ENCODE data around the gene CARNS1. TPM values are rescaled to one million over a fixed set of nuclear protein-coding genes. Genes with fewer than 3 reads are reported as not detected.

Gene CARNS1
- total and polyA plus RNA-seq, 2 experiments from 2014 or later: 0.38 to 0.43 TPM

GRCh38 chr11:67428052-67429001, 12.8 kb downstream of the CARNS1 start, which contains the start of gene RPS6KB2:
RPS6KB2 (plus strand) TSS chr11:67428494; CDS start chr11:67428546, 52 bp downstream.
- DNase-seq: peak; percentile 98
- Histone ChIP-seq H3F3A (ENCODE audit: insufficient read depth) (no peaks in the 10 kb centered on the region), H3K79me2 (ENCODE audit: insufficient read depth) (peaks cover 30% of the 10 kb centered on the region), H2AFZ (peak within 1 kb of the TSS; percentile 99), H4K20me1 (ENCODE audit: insufficient read depth) (no peaks in the 10 kb centered on the region), H3K4me3 (peak within 1 kb of the TSS; percentile 98), H3K9me3 (ENCODE audit: low read depth) (no peaks in the 10 kb centered on the region), H3K27ac (peak within 1 kb of the TSS; percentile 55), H3K9me2 (ENCODE audit: insufficient read depth) (no peaks in the 10 kb centered on the region), H3K4me1 (ENCODE audit: insufficient read depth) (peaks cover 7% of the 10 kb centered on the region), H3K36me3 (ENCODE audit: low read depth) (no peaks in the 10 kb centered on the region), H3K9ac (peak within 1 kb of the TSS; percentile 91), H3K27me3 (replicated peaks; ENCODE audit: insufficient read depth) (no peaks in the 10 kb centered on the region), H3K4me2 (ENCODE audit: unreplicated experiment) (peak within 1 kb of the TSS; percentile 96)
- in situ Hi-C loops (cut with MboI): no loop called here
- WGBS, 2 experiments (ENCODE audit: low coverage in 1 of 2, low lambda C conversion rate in 2 of 2, missing lambda C conversion rate in 2 of 2): 1 to 2% methylated on average over 64 of the region's 68 CpGs
- TF ChIP-seq EZH2phosphoT487 (IDR thresholded peaks at IDR 0.05; ENCODE audit: insufficient read depth, low read depth): no peak
- no peak for TF ChIP-seq EZH2 (IDR thresholded peaks at IDR 0.05; ENCODE audit: insufficient read depth, poor library complexity, severe bottlenecking)

GRCh38 chr11:67429038-67429668, 13.7 kb downstream of the CARNS1 start:
- H3K27ac ChIP-seq: peak overlapping the region; percentile 55
- peak; percentile 43 for DNase-seq
- H3K36me3 ChIP-seq (ENCODE audit: low read depth): no peaks in the 10 kb centered on the region
- peaks cover 30% of the 10 kb centered on the region for H3K79me2 ChIP-seq (ENCODE audit: insufficient read depth)
- H3K4me3 ChIP-seq: peak overlapping the region; percentile 98
- H3K4me1 ChIP-seq (ENCODE audit: insufficient read depth): peaks cover 7% of the 10 kb centered on the region
- in situ Hi-C loops (cut with MboI): no loop called here
- H3K4me2 ChIP-seq (ENCODE audit: unreplicated experiment): peak overlapping the region; percentile 96
- no peak for TF ChIP-seq EZH2phosphoT487 (IDR thresholded peaks at IDR 0.05; ENCODE audit: insufficient read depth, low read depth)
- TF ChIP-seq EZH2 (IDR thresholded peaks at IDR 0.05; ENCODE audit: insufficient read depth, poor library complexity, severe bottlenecking): no peak
- H3K9ac ChIP-seq: peak overlapping the region; percentile 91
- no peaks in the 10 kb centered on the region for H3K9me3 ChIP-seq (ENCODE audit: low read depth)
- 43 to 54% methylated on average over 8 to 12 of the region's 12 CpGs for whole genome bisulfite sequencing, 2 experiments (ENCODE audit: low coverage in 1 of 2, low lambda C conversion rate in 2 of 2, missing lambda C conversion rate in 2 of 2)
- no peaks in the 10 kb centered on the region for H4K20me1 ChIP-seq (ENCODE audit: insufficient read depth)
- no peaks in the 10 kb centered on the region for H3K9me2 ChIP-seq (ENCODE audit: insufficient read depth)
- H2AFZ ChIP-seq: peak overlapping the region; percentile 99; the same call in 1 of the 2 replicates
- no peaks in the 10 kb centered on the region for H3K27me3 ChIP-seq (replicated peaks; ENCODE audit: insufficient read depth)
- no peaks in the 10 kb centered on the region for H3F3A ChIP-seq (ENCODE audit: insufficient read depth)

GRCh38 chr11:67429722-67430121, 14.2 kb downstream of the CARNS1 start:
- 77 to 80% methylated on average over 11 of the region's 11 CpGs for WGBS, 2 experiments (ENCODE audit: low coverage in 1 of 2, low lambda C conversion rate in 2 of 2, missing lambda C conversion rate in 2 of 2)
- Histone ChIP-seq H3K9me2 (ENCODE audit: insufficient read depth) (no peaks in the 10 kb centered on the region), H3K4me2 (ENCODE audit: unreplicated experiment) (peak overlapping the region; percentile 96), H3K4me1 (ENCODE audit: insufficient read depth) (peaks cover 7% of the 10 kb centered on the region), H3K79me2 (ENCODE audit: insufficient read depth) (peaks cover 30% of the 10 kb centered on the region), H3F3A (ENCODE audit: insufficient read depth) (no peaks in the 10 kb centered on the region), H3K27ac (no peak overlapping the region), H3K27me3 (replicated peaks; ENCODE audit: insufficient read depth) (no peaks in the 10 kb centered on the region), H3K9me3 (ENCODE audit: low read depth) (no peaks in the 10 kb centered on the region), H3K4me3 (no peak overlapping the region), H2AFZ (no peak overlapping the region), H4K20me1 (ENCODE audit: insufficient read depth) (no peaks in the 10 kb centered on the region), H3K9ac (peak overlapping the region; percentile 91), H3K36me3 (ENCODE audit: low read depth) (no peaks in the 10 kb centered on the region)
- in situ Hi-C loops (cut with MboI): no loop called here
- TF ChIP-seq EZH2 (IDR thresholded peaks at IDR 0.05; ENCODE audit: insufficient read depth, poor library complexity, severe bottlenecking): no peak
- no peak for TF ChIP-seq EZH2phosphoT487 (IDR thresholded peaks at IDR 0.05; ENCODE audit: insufficient read depth, low read depth)
- DNase-seq: no peak
